Panc1 (cell line): ENCODE results near the gene COLEC11.

Experiments
- SIN3A ChIP-seq: IDR thresholded peaks from 2 replicates; pipeline ENCODE4 v1.6.1; 2012; ENCODE audit warnings: low read depth, mild to moderate bottlenecking, low read length, moderate library complexity, borderline replicate concordance; ENCODE audit not compliant: insufficient read depth
- TF ChIP-seq, protein P1 (sequence below): fragments of 450-650 bp; IDR thresholded peaks from 2 replicates; pipeline ENCODE4 v1.5.1; 2017; ENCODE audit warnings: mild to moderate bottlenecking

DNA sequence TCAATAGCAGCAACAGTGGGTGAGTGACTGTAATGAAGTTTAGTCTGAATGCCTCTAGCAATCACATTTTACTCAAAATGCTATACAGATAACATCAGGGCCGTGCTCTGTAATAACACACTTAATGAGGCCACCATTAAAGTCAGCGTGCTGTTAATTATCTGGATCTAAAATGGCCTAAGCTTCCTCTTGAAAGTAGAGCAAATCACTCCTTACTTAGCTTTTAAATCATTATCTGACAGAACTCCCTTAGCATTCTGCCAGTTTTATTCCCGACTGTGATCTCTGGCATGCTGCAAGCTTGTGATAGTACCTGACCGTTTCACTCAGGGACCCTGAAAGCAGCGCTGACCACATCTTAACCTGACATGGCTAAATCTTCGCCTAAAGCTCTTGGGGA lies 10.8 kb upstream of the COLEC11 start:
- TF ChIP-seq, protein P1, sequence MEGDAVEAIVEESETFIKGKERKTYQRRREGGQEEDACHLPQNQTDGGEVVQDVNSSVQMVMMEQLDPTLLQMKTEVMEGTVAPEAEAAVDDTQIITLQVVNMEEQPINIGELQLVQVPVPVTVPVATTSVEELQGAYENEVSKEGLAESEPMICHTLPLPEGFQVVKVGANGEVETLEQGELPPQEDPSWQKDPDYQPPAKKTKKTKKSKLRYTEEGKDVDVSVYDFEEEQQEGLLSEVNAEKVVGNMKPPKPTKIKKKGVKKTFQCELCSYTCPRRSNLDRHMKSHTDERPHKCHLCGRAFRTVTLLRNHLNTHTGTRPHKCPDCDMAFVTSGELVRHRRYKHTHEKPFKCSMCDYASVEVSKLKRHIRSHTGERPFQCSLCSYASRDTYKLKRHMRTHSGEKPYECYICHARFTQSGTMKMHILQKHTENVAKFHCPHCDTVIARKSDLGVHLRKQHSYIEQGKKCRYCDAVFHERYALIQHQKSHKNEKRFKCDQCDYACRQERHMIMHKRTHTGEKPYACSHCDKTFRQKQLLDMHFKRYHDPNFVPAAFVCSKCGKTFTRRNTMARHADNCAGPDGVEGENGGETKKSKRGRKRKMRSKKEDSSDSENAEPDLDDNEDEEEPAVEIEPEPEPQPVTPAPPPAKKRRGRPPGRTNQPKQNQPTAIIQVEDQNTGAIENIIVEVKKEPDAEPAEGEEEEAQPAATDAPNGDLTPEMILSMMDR: no peak
- TF ChIP-seq SIN3A: no peak
